Spleen (tissue), 7 donors: Measurements from ENCODE around the gene TMEM144.

ENCODE experiments used
- CTCF ChIP-seq, 11 experiments: fragments of 200-600 bp in 7 of 11; fragments of 450-650 bp in 4 of 11; sonication (generic) in 4 of 11; IDR thresholded peaks in 8 of 11; conservative IDR thresholded peaks in 3 of 11; 1 replicate in 7 of 11; 2 replicates in 4 of 11; pipeline versions ENCODE4 v1.4.0 to v1.8.0; 2016 to 2021; ENCODE audit warnings: antibody characterized with exemption in 11 of 11, inconsistent platforms in 4 of 11, mild to moderate bottlenecking in 1 of 11
- POLR2A ChIP-seq, 3 donors: fragments of 450-650 bp; IDR thresholded peaks; one replicate each; pipeline ENCODE4 v1.5.1; 2017; ENCODE audit warnings: antibody characterized with exemption in 3 of 3, mild to moderate bottlenecking in 1 of 3
- POLR2AphosphoS5 ChIP-seq, 3 donors: sonication (generic); formaldehyde crosslinking; IDR thresholded peaks; one replicate each; pipeline ENCODE4 v1.5.1; 2017; ENCODE audit warnings: antibody characterized with exemption in 3 of 3
- donor health status: DM: no; HTN: no; CAD: no; lungs with moderate emphysema.
- donor health status: DM: no; HTN: no; CAD: no.
- donor health status: DM: no; HTN: no; CAD: no.

GRCh38 chr4:158211222-158211621, 936 bp downstream of the TMEM144 start:
- TF ChIP-seq CTCF (IDR thresholded peaks at IDR 0.05 in 8 of 11, conservative IDR thresholded peaks at IDR 0.05 in 3 of 11), result no peak
- TF ChIP-seq POLR2A (IDR thresholded peaks at IDR 0.05), result no peak
- no peak for TF ChIP-seq POLR2AphosphoS5 (IDR thresholded peaks at IDR 0.05)
